ENCODE measurements around the gene FGD4.

The FGD4 gene

DNA sequence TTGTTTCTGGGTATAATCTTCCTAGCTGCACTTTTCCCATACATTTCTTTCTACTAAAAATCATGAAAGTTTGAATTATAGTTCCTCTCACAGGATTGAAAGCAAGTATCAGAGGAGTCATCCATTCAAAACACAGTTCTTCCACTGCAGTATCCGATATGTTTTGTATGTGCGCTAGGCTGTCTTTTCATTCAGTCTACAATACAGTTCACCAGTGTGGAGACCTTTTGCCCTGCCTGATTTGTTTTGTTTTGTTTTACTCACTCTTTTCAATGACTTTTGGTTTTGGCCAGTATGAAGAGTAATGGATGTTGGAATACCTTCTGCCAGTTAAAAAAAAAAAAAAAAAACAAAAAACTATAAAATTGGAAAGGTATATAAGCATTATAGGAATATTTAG is 91.4 kb downstream of the FGD4 start:
- no peak for DNase-seq (ENCODE audit: low read depth in 1 of 2, low spot score in 1 of 2)
- Histone ChIP-seq H3K4me3 (replicated peaks; ENCODE audit: insufficient read depth, low read length) (no peak overlapping the region), H3K27me3 (ENCODE audit: insufficient read depth, poor library complexity, severe bottlenecking) (no peaks in the 10 kb centered on the region), H3K27ac (replicated peaks) (no peak overlapping the region)
- TF ChIP-seq GABPA (IDR thresholded peaks at IDR 0.05; ENCODE audit: low read depth) (no peak), SPI1 (IDR thresholded peaks at IDR 0.05; ENCODE audit: borderline replicate concordance, low read depth) (no peak)
- TF ChIP-seq, protein P1, sequence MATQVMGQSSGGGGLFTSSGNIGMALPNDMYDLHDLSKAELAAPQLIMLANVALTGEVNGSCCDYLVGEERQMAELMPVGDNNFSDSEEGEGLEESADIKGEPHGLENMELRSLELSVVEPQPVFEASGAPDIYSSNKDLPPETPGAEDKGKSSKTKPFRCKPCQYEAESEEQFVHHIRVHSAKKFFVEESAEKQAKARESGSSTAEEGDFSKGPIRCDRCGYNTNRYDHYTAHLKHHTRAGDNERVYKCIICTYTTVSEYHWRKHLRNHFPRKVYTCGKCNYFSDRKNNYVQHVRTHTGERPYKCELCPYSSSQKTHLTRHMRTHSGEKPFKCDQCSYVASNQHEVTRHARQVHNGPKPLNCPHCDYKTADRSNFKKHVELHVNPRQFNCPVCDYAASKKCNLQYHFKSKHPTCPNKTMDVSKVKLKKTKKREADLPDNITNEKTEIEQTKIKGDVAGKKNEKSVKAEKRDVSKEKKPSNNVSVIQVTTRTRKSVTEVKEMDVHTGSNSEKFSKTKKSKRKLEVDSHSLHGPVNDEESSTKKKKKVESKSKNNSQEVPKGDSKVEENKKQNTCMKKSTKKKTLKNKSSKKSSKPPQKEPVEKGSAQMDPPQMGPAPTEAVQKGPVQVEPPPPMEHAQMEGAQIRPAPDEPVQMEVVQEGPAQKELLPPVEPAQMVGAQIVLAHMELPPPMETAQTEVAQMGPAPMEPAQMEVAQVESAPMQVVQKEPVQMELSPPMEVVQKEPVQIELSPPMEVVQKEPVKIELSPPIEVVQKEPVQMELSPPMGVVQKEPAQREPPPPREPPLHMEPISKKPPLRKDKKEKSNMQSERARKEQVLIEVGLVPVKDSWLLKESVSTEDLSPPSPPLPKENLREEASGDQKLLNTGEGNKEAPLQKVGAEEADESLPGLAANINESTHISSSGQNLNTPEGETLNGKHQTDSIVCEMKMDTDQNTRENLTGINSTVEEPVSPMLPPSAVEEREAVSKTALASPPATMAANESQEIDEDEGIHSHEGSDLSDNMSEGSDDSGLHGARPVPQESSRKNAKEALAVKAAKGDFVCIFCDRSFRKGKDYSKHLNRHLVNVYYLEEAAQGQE (IDR thresholded peaks at IDR 0.05; ENCODE audit: insufficient replicate concordance, low read depth): no peak

DNA sequence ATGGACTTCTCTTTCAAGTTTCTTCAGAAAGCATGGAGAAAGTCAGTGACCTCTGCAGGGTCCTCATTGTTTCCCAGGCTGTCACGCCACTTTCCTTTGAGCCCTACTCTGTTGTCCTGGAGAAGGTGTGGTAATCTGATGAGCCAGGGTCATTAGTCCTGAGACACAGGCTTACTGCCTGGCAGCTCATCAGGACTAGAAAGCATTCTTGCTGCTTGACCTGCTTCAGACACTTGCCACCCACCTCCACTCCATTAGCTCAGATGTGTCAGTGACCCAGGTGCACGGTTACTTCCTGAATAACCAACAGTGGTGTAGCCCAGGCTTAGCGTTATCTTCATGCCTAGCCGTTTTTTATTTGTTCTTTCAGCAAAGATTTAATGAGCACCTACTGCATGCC is 93.9 kb downstream of the FGD4 start:
- TF ChIP-seq SPI1 (IDR thresholded peaks at IDR 0.05; ENCODE audit: borderline replicate concordance, low read depth): no peak
- TF ChIP-seq, protein P2, sequence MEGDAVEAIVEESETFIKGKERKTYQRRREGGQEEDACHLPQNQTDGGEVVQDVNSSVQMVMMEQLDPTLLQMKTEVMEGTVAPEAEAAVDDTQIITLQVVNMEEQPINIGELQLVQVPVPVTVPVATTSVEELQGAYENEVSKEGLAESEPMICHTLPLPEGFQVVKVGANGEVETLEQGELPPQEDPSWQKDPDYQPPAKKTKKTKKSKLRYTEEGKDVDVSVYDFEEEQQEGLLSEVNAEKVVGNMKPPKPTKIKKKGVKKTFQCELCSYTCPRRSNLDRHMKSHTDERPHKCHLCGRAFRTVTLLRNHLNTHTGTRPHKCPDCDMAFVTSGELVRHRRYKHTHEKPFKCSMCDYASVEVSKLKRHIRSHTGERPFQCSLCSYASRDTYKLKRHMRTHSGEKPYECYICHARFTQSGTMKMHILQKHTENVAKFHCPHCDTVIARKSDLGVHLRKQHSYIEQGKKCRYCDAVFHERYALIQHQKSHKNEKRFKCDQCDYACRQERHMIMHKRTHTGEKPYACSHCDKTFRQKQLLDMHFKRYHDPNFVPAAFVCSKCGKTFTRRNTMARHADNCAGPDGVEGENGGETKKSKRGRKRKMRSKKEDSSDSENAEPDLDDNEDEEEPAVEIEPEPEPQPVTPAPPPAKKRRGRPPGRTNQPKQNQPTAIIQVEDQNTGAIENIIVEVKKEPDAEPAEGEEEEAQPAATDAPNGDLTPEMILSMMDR (IDR thresholded peaks at IDR 0.05; ENCODE audit: insufficient read depth, low read length): no peak
- TF ChIP-seq, protein P1 (IDR thresholded peaks at IDR 0.05; ENCODE audit: insufficient replicate concordance, low read depth): no peak
- no peak for TF ChIP-seq POLR2AphosphoS5 (IDR thresholded peaks at IDR 0.05; ENCODE audit: low read depth)
- TF ChIP-seq GABPA (IDR thresholded peaks at IDR 0.05; ENCODE audit: low read depth): no peak
- no peak for DNase-seq (ENCODE audit: low read depth in 1 of 2, low spot score in 1 of 2)
- Histone ChIP-seq H3K27ac (replicated peaks) (no peak overlapping the region), H3K4me3 (replicated peaks; ENCODE audit: insufficient read depth, low read length) (no peak overlapping the region), H3K27me3 (ENCODE audit: insufficient read depth, poor library complexity, severe bottlenecking) (no peaks in the 10 kb centered on the region)

DNA sequence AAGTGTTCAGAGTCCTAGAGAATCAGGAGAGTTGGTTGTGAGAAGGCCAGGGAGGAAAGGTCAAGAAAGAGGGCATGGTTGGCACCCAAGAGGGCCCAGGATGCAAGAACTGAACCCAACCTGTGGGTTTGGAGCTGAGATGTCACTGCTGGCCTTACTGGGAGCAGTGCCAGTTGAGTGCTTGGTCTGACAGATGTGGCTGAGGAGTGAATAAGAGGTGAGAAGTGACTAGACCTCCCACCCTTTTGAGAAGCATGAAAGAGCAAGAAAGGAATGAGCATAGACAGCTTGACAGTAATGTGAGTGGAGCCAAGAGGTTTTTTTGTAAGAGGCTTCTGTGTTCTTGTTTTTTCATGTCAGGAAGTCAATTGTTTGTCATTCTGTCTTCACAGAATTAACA is 95.3 kb downstream of the FGD4 start:
- no peak for DNase-seq (ENCODE audit: low read depth in 1 of 2, low spot score in 1 of 2)
- Histone ChIP-seq H3K4me3 (replicated peaks; ENCODE audit: insufficient read depth, low read length) (no peak overlapping the region), H3K27ac (replicated peaks) (no peak overlapping the region), H3K27me3 (ENCODE audit: insufficient read depth, poor library complexity, severe bottlenecking) (no peaks in the 10 kb centered on the region)
- TF ChIP-seq, protein P1 (IDR thresholded peaks at IDR 0.05; ENCODE audit: insufficient replicate concordance, low read depth): no peak
- TF ChIP-seq, protein P2 (IDR thresholded peaks at IDR 0.05; ENCODE audit: insufficient read depth, low read length): no peak
- TF ChIP-seq GABPA (IDR thresholded peaks at IDR 0.05; ENCODE audit: low read depth) (no peak), SPI1 (IDR thresholded peaks at IDR 0.05; ENCODE audit: borderline replicate concordance, low read depth) (no peak), POLR2AphosphoS5 (IDR thresholded peaks at IDR 0.05; ENCODE audit: low read depth) (no peak)

All from HL-60 (cell line).